Esophagus squamous epithelium (tissue), 5 donors: ENCODE results near the gene ITM2B. TPM values are rescaled to one million over a fixed set of nuclear protein-coding genes. Genes with fewer than 3 reads are reported as not detected.

ENCODE experiments used
- DNase-seq: peaks from one replicate; lab custom pipeline; 2025; lab: John Stamatoyannopoulos, UW
- H3K27ac ChIP-seq, 4 donors: fragments of 200-600 bp; sonication (generic); one replicate each; pipeline ENCODE4 v1.5.1; 2016 to 2019; ENCODE audit warnings: mild to moderate bottlenecking in 1 of 4
- H3K27me3 ChIP-seq, 4 donors: fragments of 200-600 bp; sonication (generic); 1 replicate in 3 of 4; 2 replicates in 1 of 4; pipeline versions ENCODE4 v1.5.1 to v1.6.0; 2017 to 2021; ENCODE audit warnings: antibody characterized with exemption in 1 of 4
- H3K36me3 ChIP-seq, 3 donors: fragments of 200-600 bp; sonication (generic); one replicate each; pipeline ENCODE4 v1.5.1; 2016 to 2019
- H3K4me1 ChIP-seq, 3 donors: fragments of 200-600 bp; sonication (generic); one replicate each; pipeline ENCODE4 v1.5.1; 2017 to 2019
- H3K4me3 ChIP-seq, 4 donors: fragments of 200-600 bp; sonication (generic); 1 replicate in 3 of 4; 2 replicates in 1 of 4; pipeline ENCODE4 v1.5.1; 2016 to 2019; ENCODE audit warnings: mild to moderate bottlenecking in 2 of 4, moderate library complexity in 1 of 4
- H3K9me3 ChIP-seq, 3 donors: fragments of 200-600 bp; sonication (generic); one replicate each; pipeline ENCODE4 v1.5.1; 2016 to 2019
- POLR2A ChIP-seq, 4 donors: fragments of 450-650 bp; IDR thresholded peaks; one replicate each; pipeline ENCODE4 v1.6.1; 2017; ENCODE audit warnings: antibody characterized with exemption in 4 of 4, mild to moderate bottlenecking in 4 of 4, moderate library complexity in 3 of 4
- WGBS, 2 donors: methylation state at CpG; one replicate each; pipeline ENCODE4 v1.1.5; 2018; 5-methylcytosine and 5-hydroxymethylcytosine counted together
- intact Hi-C: fragments of 100-400 bp; cut with DNase I; formaldehyde crosslinking; loops from one replicate; pipeline ENCODE4 v1.15.0; 2022
- total RNA-seq, 4 donors: library from RNA; depleted of rRNA; stranded (reverse); fragments of >200 nt; gene quantifications; one replicate each; pipeline ENCODE4 v1.1.0, GENCODE V29; 2016
- TF ChIP-seq, protein P1 (sequence below), 6 experiments: fragments of 450-650 bp in 4 of 6; fragments of 200-600 bp in 2 of 6; sonication (generic) in 2 of 6; IDR thresholded peaks; one replicate each; pipeline ENCODE4 v1.5.1; 2016 to 2019; ENCODE audit warnings: antibody characterized with exemption in 6 of 6, mild to moderate bottlenecking in 4 of 6, moderate library complexity in 4 of 6
- donor health status: DM: yes; HTN: yes; CAD: no.

ITM2B gene
- total RNA-seq, 4 donors from 2014 or later = 418 to 554 (median 457) TPM

GRCh38 chr13:48302871-48303358 is 69.9 kb downstream of the ITM2B start:
- DNase-seq = no peak
- intact Hi-C loops = no loop called here
- H3K4me3 ChIP-seq = peak overlapping the region; percentile 67 to 98 (median 88)
- 5 to 12% methylated on average over 8 to 10 of the region's 12 CpGs for WGBS, 2 donors
- H3K27me3 ChIP-seq = no peaks in the 10 kb centered on the region
- H3K4me1 ChIP-seq = peaks cover 8 to 39% (median 15%) of the 10 kb centered on the region in 3 donors
- H3K27ac ChIP-seq = peak overlapping the region; percentile 98 to 100 (median 100)
- TF ChIP-seq POLR2A (IDR thresholded peaks at IDR 0.05) = no peak
- TF ChIP-seq, protein P1, sequence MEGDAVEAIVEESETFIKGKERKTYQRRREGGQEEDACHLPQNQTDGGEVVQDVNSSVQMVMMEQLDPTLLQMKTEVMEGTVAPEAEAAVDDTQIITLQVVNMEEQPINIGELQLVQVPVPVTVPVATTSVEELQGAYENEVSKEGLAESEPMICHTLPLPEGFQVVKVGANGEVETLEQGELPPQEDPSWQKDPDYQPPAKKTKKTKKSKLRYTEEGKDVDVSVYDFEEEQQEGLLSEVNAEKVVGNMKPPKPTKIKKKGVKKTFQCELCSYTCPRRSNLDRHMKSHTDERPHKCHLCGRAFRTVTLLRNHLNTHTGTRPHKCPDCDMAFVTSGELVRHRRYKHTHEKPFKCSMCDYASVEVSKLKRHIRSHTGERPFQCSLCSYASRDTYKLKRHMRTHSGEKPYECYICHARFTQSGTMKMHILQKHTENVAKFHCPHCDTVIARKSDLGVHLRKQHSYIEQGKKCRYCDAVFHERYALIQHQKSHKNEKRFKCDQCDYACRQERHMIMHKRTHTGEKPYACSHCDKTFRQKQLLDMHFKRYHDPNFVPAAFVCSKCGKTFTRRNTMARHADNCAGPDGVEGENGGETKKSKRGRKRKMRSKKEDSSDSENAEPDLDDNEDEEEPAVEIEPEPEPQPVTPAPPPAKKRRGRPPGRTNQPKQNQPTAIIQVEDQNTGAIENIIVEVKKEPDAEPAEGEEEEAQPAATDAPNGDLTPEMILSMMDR (IDR thresholded peaks at IDR 0.05) = no peak
- H3K36me3 ChIP-seq = peaks cover 0 to 6% (median 0%) of the 10 kb centered on the region in 3 donors
- no peaks in the 10 kb centered on the region for H3K9me3 ChIP-seq

GRCh38 chr13:48303359-48304142 is 70.5 kb downstream of the ITM2B start, which contains the start of gene RB1:
RB1 (plus strand) TSS chr13:48303751; CDS start chr13:48303913, 162 bp downstream.
- WGBS, 2 donors = 0% methylated on average over 2 to 3 of the region's 96 CpGs
- peak; percentile 47 for DNase-seq
- peak within 1 kb of the TSS; percentile 67 to 98 (median 88) for H3K4me3 ChIP-seq
- H3K9me3 ChIP-seq = no peaks in the 10 kb centered on the region
- peak within 1 kb of the TSS; percentile 98 to 100 (median 100) for H3K27ac ChIP-seq
- intact Hi-C loops = no loop called here
- H3K4me1 ChIP-seq = peaks cover 8 to 39% (median 15%) of the 10 kb centered on the region in 3 donors
- H3K36me3 ChIP-seq = peaks cover 0 to 13% (median 4%) of the 10 kb centered on the region in 3 donors
- H3K27me3 ChIP-seq = no peaks in the 10 kb centered on the region
- TF ChIP-seq, protein P1 (IDR thresholded peaks at IDR 0.05) = peak in 1 of 6 experiments; percentile 3
- TF ChIP-seq POLR2A (IDR thresholded peaks at IDR 0.05) = peak in 3 of 4 donors; percentile 93 to 98 (median 96)

- DNase-seq = no peak
- Histone ChIP-seq H3K9me3 (no peaks in the 10 kb centered on the region), H3K36me3 (peaks cover 0 to 14% (median 4%) of the 10 kb centered on the region in 3 donors), H3K27ac (peak overlapping the region; percentile 98 to 100 (median 100)), H3K4me3 (peak overlapping the region; percentile 67 to 98 (median 88)), H3K4me1 (peaks cover 8 to 39% (median 15%) of the 10 kb centered on the region in 3 donors), H3K27me3 (no peaks in the 10 kb centered on the region)
- TF ChIP-seq, protein P1 (IDR thresholded peaks at IDR 0.05) = no peak
- peak in 1 of 4 donors; percentile 37 for TF ChIP-seq POLR2A (IDR thresholded peaks at IDR 0.05)
- intact Hi-C loops = no loop called here
- 0 to 1% methylated on average over 26 to 27 of the region's 36 CpGs for WGBS, 2 donors
Observed at GRCh38 chr13:48304143-48304876, 71.3 kb downstream of the ITM2B start.

DNA sequence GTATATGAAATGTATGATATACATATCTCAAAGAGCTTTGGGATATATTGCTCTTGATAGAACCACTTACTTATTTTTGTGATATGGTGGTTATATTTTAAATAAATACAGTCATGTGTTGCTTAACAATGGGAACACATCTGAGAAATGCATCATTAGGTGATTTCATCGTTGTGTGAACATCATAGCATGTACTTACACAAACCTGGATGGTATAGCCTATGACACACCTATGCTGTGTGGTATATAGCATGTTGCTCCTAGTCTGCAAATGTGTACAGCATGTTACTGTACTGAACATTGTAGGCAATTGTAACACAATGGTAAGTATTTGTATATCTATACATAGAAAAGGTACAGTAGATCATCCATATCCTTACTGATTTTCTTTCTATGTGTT is 78.2 kb downstream of the ITM2B start:
- 58 to 65% methylated on average over 1 of the region's 1 CpG for WGBS, 2 donors
- Histone ChIP-seq H3K9me3 (no peaks in the 10 kb centered on the region), H3K4me3 (no peak overlapping the region), H3K36me3 (peaks cover 0 to 41% (median 4%) of the 10 kb centered on the region in 3 donors), H3K4me1 (peaks cover under 1 to 17% (median 6%) of the 10 kb centered on the region in 3 donors), H3K27me3 (no peaks in the 10 kb centered on the region), H3K27ac (no peak overlapping the region)
- TF ChIP-seq, protein P1 (IDR thresholded peaks at IDR 0.05) = no peak
- TF ChIP-seq POLR2A (IDR thresholded peaks at IDR 0.05) = no peak
- DNase-seq = no peak
- intact Hi-C loops = no loop called here
